Measurements from ENCODE around the gene BACH2.

GRCh38 chr6:90297115-90297866 lies 648 bp upstream of the BACH2 start:
- no peak; a peak in 1 of 4 replicates for TF ChIP-seq RAD21 (IDR thresholded peaks at IDR 0.05 in 1 of 2, conservative IDR thresholded peaks at IDR 0.05 in 1 of 2; ENCODE audit: low read depth in 2 of 2, low read length in 2 of 2)
- peak in 1 of 2 experiments; percentile 43; a peak in 2 of 3 replicates for TF ChIP-seq POLR2A (IDR thresholded peaks at IDR 0.05; ENCODE audit: control extremely low read depth in 1 of 2, low read depth in 2 of 2, low read length in 2 of 2)
- no peak for TF ChIP-seq EZH2 (IDR thresholded peaks at IDR 0.05; ENCODE audit: low read depth, low read length, severe bottlenecking)
